Stomach (tissue), 9 donors: ENCODE measurements around the gene ZNF385D. TPM values are rescaled to one million over a fixed set of nuclear protein-coding genes. Genes with fewer than 3 reads are reported as not detected.

Source experiments
- DNase-seq, 2 donors: peaks; one replicate each; pipeline versions ENCODE4 v3.0.0 to v3.0.0-alpha.2; 2013 to 2019
- H3K27ac ChIP-seq, 5 donors: fragments of 200-600 bp in 4 of 5; sonication (generic) in 4 of 5; one replicate each; pipeline ENCODE4 v1.5.1; 2013 to 2019; ENCODE audit warnings: mild to moderate bottlenecking in 1 of 5, moderate library complexity in 1 of 5
- H3K27me3 ChIP-seq, 3 donors: fragments of 200-600 bp; sonication (generic); one replicate each; pipeline ENCODE4 v1.5.1; 2017 to 2019; ENCODE audit warnings: mixed run types in 1 of 3
- H3K36me3 ChIP-seq, 4 donors: fragments of 200-600 bp; sonication (generic); 1 replicate in 3 of 4; 2 replicates in 1 of 4; pipeline ENCODE4 v1.5.1; 2016 to 2019
- H3K4me1 ChIP-seq, 4 donors: fragments of 200-600 bp; sonication (generic); one replicate each; pipeline ENCODE4 v1.5.1; 2016 to 2019
- H3K4me3 ChIP-seq, 4 donors: fragments of 200-600 bp; sonication (generic) in 3 of 4; one replicate each; pipeline ENCODE4 v1.5.1; 2016 to 2019; ENCODE audit warnings: mild to moderate bottlenecking in 1 of 4
- H3K9me3 ChIP-seq, 4 donors: fragments of 200-600 bp; sonication (generic); one replicate each; pipeline ENCODE4 v1.5.1; 2016 to 2019
- CTCF ChIP-seq, 7 experiments: fragments of 450-650 bp in 4 of 7; fragments of 200-600 bp in 3 of 7; sonication (generic) in 3 of 7; IDR thresholded peaks; one replicate each; pipeline ENCODE4 v1.5.1; 2016 to 2019; ENCODE audit warnings: antibody characterized with exemption in 7 of 7, control low read depth in 2 of 7, mild to moderate bottlenecking in 1 of 7
- EP300 ChIP-seq: sonication (generic); formaldehyde crosslinking; IDR thresholded peaks from one replicate; pipeline ENCODE4 v1.6.1; 2017; ENCODE audit warnings: antibody characterized with exemption
- POLR2A ChIP-seq, 4 donors: fragments of 450-650 bp; IDR thresholded peaks; one replicate each; pipeline ENCODE4 v1.6.1; 2016; ENCODE audit warnings: antibody characterized with exemption in 4 of 4, control low read depth in 2 of 4, mild to moderate bottlenecking in 1 of 4, moderate library complexity in 1 of 4
- POLR2AphosphoS5 ChIP-seq, 3 donors: sonication (generic); formaldehyde crosslinking; IDR thresholded peaks; one replicate each; pipeline ENCODE4 v1.6.1; 2016; ENCODE audit warnings: antibody characterized with exemption in 3 of 3
- WGBS, 5 donors: extraction: QIAGEN DNeasy Blood & Tissue Kit in 3 of 5; methylation state at CpG; one replicate each; pipeline versions ENCODE4 v1.1.5 to v1.1.7; 2013 to 2018; 5-methylcytosine and 5-hydroxymethylcytosine counted together
- intact Hi-C: fragments of 100-400 bp; cut with DNase I; formaldehyde crosslinking; loops from one replicate; pipeline ENCODE4 v1.15.1; 2023; ENCODE audit warnings: low total_unique reads
- polyA plus RNA-seq, 3 donors: library from polyadenylated mRNA; stranded (reverse); fragments of 200-250 nt; gene quantifications; one replicate each; pipeline ENCODE4 v1.2.3, GENCODE V29; 2013
- total RNA-seq, 5 donors: library from RNA; depleted of rRNA; stranded (reverse); fragments of >200 nt; gene quantifications; one replicate each; pipeline versions ENCODE4 v1.1.0 to v1.2.3, GENCODE V29; 2014 to 2016
- donor health status: healthy with polysubstance abuse.
- donor health status: Bipolar disorder and iron deficiency.
- donor health status: healthy.

ZNF385D gene
- total and polyA plus RNA-seq, 8 donors, result 0.31 to 7.2 (median 0.98) TPM; not detected in 2

GRCh38 chr3:21638488-21638887 lies 112.5 kb downstream of the ZNF385D start:
- H3K4me1 ChIP-seq, result no peaks in the 10 kb centered on the region
- DNase-seq, result no peak
- no peaks in the 10 kb centered on the region for H3K36me3 ChIP-seq
- TF ChIP-seq EP300 (no peak), POLR2AphosphoS5 (IDR thresholded peaks at IDR 0.05) (no peak), CTCF (IDR thresholded peaks at IDR 0.05) (no peak), POLR2A (IDR thresholded peaks at IDR 0.05) (no peak)
- H3K27ac ChIP-seq, result no peak overlapping the region
- intact Hi-C loops, result no loop called here
- H3K4me3 ChIP-seq, result no peak overlapping the region
- WGBS, 5 donors, result 74 to 87% (median 82%) methylated on average over 2 of the region's 2 CpGs
- H3K27me3 ChIP-seq, result no peaks in the 10 kb centered on the region
- no peaks in the 10 kb centered on the region for H3K9me3 ChIP-seq

- DNase-seq, result no peak
- Histone ChIP-seq H3K27ac (no peak overlapping the region), H3K9me3 (no peaks in the 10 kb centered on the region), H3K27me3 (no peaks in the 10 kb centered on the region), H3K36me3 (no peaks in the 10 kb centered on the region), H3K4me1 (no peaks in the 10 kb centered on the region), H3K4me3 (no peak overlapping the region)
- intact Hi-C loops, result no loop called here
- 50 to 71% (median 64%) methylated on average over 1 of the region's 1 CpG for WGBS, 5 donors
- no peak for TF ChIP-seq POLR2AphosphoS5 (IDR thresholded peaks at IDR 0.05)
- TF ChIP-seq CTCF (IDR thresholded peaks at IDR 0.05), result no peak
- TF ChIP-seq EP300, result no peak
- no peak for TF ChIP-seq POLR2A (IDR thresholded peaks at IDR 0.05)
Measured at GRCh38 chr3:21634112-21634511, 116.9 kb downstream of the ZNF385D start.

GRCh38 chr3:21624524-21624923 lies 126.5 kb downstream of the ZNF385D start:
- Histone ChIP-seq H3K4me3 (no peak overlapping the region), H3K27ac (no peak overlapping the region), H3K36me3 (no peaks in the 10 kb centered on the region), H3K4me1 (peaks cover 0 to 18% (median 5%) of the 10 kb centered on the region in 4 donors), H3K9me3 (no peaks in the 10 kb centered on the region), H3K27me3 (no peaks in the 10 kb centered on the region)
- WGBS, 5 donors, result 70 to 73% (median 71%) methylated on average over 4 of the region's 4 CpGs
- intact Hi-C loops, result no loop called here
- peak in 1 of 2 donors; percentile 16 for DNase-seq
- TF ChIP-seq CTCF (IDR thresholded peaks at IDR 0.05) (no peak), EP300 (peak; percentile 42)

GRCh38 chr3:21621181-21621651 lies 129.8 kb downstream of the ZNF385D start:
- H3K4me3 ChIP-seq, result peak overlapping the region in 1 of 4 donors; percentile 23
- 28 to 46% (median 34%) methylated on average over 4 of the region's 4 CpGs for WGBS, 5 donors
- no peaks in the 10 kb centered on the region for H3K27me3 ChIP-seq
- no peaks in the 10 kb centered on the region for H3K36me3 ChIP-seq
- DNase-seq, result peak in 1 of 2 donors; percentile 50
- no peaks in the 10 kb centered on the region for H3K9me3 ChIP-seq
- H3K4me1 ChIP-seq, result peaks cover 0 to 18% (median 5%) of the 10 kb centered on the region in 4 donors
- H3K27ac ChIP-seq, result peak overlapping the region in 2 of 5 donors; percentile 18 to 26
- intact Hi-C loops, result no loop called here
- TF ChIP-seq POLR2AphosphoS5 (IDR thresholded peaks at IDR 0.05), result no peak
- no peak for TF ChIP-seq CTCF (IDR thresholded peaks at IDR 0.05)
- no peak for TF ChIP-seq POLR2A (IDR thresholded peaks at IDR 0.05)
- no peak for TF ChIP-seq EP300
